HepG2 (cell line): Measurements from ENCODE around the gene TRRAP. TPM values are rescaled to one million over a fixed set of nuclear protein-coding genes. Genes with fewer than 3 reads are reported as not detected.

ENCODE experiments used
- AGO1 ChIP-seq: fragments of 200-400 bp; formaldehyde crosslinking; IDR thresholded peaks from 2 replicates; pipeline ENCODE4 v1.6.1; 2017; ENCODE audit warnings: mild to moderate bottlenecking, low read depth, low read length, moderate library complexity; ENCODE audit not compliant: poor library complexity, severe bottlenecking
- ATRX ChIP-seq: sonication (generic); formaldehyde crosslinking; IDR thresholded peaks from 2 replicates; pipeline ENCODE4 v1.4.0; 2020; ENCODE audit warnings: missing genetic modification reagents, borderline replicate concordance
- CEBPB ChIP-seq: IDR thresholded peaks from 2 replicates; pipeline ENCODE4 v1.6.1; 2011; ENCODE audit warnings: low read depth, low read length, improper control_type of control experiment, borderline replicate concordance
- CEBPG ChIP-seq: IDR thresholded peaks from 2 replicates; pipeline ENCODE4 v1.6.1; 2016
- GZF1 ChIP-seq: sonication (generic); formaldehyde crosslinking; IDR thresholded peaks from 2 replicates; pipeline ENCODE4 v1.5.1; 2020; ENCODE audit warnings: mild to moderate bottlenecking, missing genetic modification reagents
- MAFF ChIP-seq: IDR thresholded peaks from 2 replicates; pipeline ENCODE4 v1.6.1; 2011; ENCODE audit warnings: low read depth, low read length, improper control_type of control experiment
- MXI1 ChIP-seq: IDR thresholded peaks from 3 replicates; pipeline ENCODE4 v1.6.1; 2012; ENCODE audit warnings: low read depth, low read length, inconsistent platforms, borderline replicate concordance
- NR2C2 ChIP-seq: sonication (generic); formaldehyde crosslinking; IDR thresholded peaks from 2 replicates; pipeline ENCODE4 v1.4.0; 2020; ENCODE audit warnings: missing genetic modification reagents, mild to moderate bottlenecking, moderate library complexity, borderline replicate concordance
- RBAK ChIP-seq: sonication (generic); formaldehyde crosslinking; IDR thresholded peaks from 2 replicates; pipeline ENCODE4 v1.5.1; 2020; ENCODE audit warnings: mild to moderate bottlenecking, missing genetic modification reagents
- SP140L ChIP-seq: sonication (generic); formaldehyde crosslinking; IDR thresholded peaks from 2 replicates; pipeline ENCODE4 v1.4.0; 2020; ENCODE audit warnings: missing genetic modification reagents, borderline replicate concordance
- ZBTB7A ChIP-seq: sonication (generic); formaldehyde crosslinking; IDR thresholded peaks from 2 replicates; pipeline ENCODE4 v1.8.0; 2022; ENCODE audit warnings: mild to moderate bottlenecking, missing genetic modification reagents
- ZNF101 ChIP-seq: sonication (generic); formaldehyde crosslinking; IDR thresholded peaks from 2 replicates; pipeline ENCODE4 v1.4.0; 2020; ENCODE audit warnings: mild to moderate bottlenecking, low read depth, missing genetic modification reagents, borderline replicate concordance
- ZNF143 ChIP-seq: sonication (generic); formaldehyde crosslinking; IDR thresholded peaks from 2 replicates; pipeline ENCODE4 v1.4.0; 2020; ENCODE audit warnings: missing genetic modification reagents
- ZNF263 ChIP-seq: sonication (generic); formaldehyde crosslinking; IDR thresholded peaks from 2 replicates; pipeline ENCODE4 v1.4.0; 2020; ENCODE audit warnings: missing genetic modification reagents
- ZNF543 ChIP-seq: sonication (generic); formaldehyde crosslinking; IDR thresholded peaks from 2 replicates; pipeline ENCODE4 v1.4.0; 2020; ENCODE audit warnings: mild to moderate bottlenecking, missing genetic modification reagents
- ZNF746 ChIP-seq: sonication (generic); formaldehyde crosslinking; IDR thresholded peaks from 2 replicates; pipeline ENCODE4 v1.8.0; 2022; ENCODE audit warnings: mild to moderate bottlenecking, missing genetic modification reagents
- polyA plus RNA-seq, 8 experiments: library from polyadenylated mRNA; depleted of rRNA in 3 of 8; stranded (reverse) in 7 of 8; unstranded in 1 of 8; fragments of >200 nt; fragmentation: Illumina TruSeq in 4 of 8; extraction: Trizol in 4 of 8; gene quantifications; 2 replicates each; pipeline versions ENCODE4 v1.2.1 to v1.2.3, GENCODE V29; 2011 to 2016; ENCODE audit warnings: low read depth in 4 of 8, missing spikeins in 1 of 8, mixed read lengths in 1 of 8; ENCODE audit not compliant: insufficient read depth in 1 of 8
- total RNA-seq, 5 experiments: library from RNA; depleted of rRNA; stranded (reverse); fragments of >200 nt; fragmentation: Illumina TruSeq; extraction: Trizol; gene quantifications; 2 replicates each; pipeline ENCODE4 v1.2.3, GENCODE V29; 2016; ENCODE audit warnings: low read depth in 1 of 5
- TF ChIP-seq, protein P1 (sequence below): sonication (generic); formaldehyde crosslinking; IDR thresholded peaks from 2 replicates; pipeline ENCODE4 v1.5.1; 2020; ENCODE audit warnings: missing genetic modification reagents, mild to moderate bottlenecking, borderline replicate concordance
- TF ChIP-seq, protein P2 (sequence below): sonication (generic); formaldehyde crosslinking; IDR thresholded peaks from 2 replicates; pipeline ENCODE4 v1.9.0; 2022; ENCODE audit warnings: low read depth, missing genetic modification reagents
- TF ChIP-seq, protein P3 (sequence below): sonication (generic); formaldehyde crosslinking; IDR thresholded peaks from 2 replicates; pipeline ENCODE4 v1.4.0; 2020; ENCODE audit warnings: missing genetic modification reagents, mild to moderate bottlenecking, borderline replicate concordance

Gene TRRAP
- total and polyA plus RNA-seq, 2 of the 13 experiments (the other 11 are each of a cell fraction or from before 2014, with no cell fraction given) = 8.6 to 10.5 TPM

DNA sequence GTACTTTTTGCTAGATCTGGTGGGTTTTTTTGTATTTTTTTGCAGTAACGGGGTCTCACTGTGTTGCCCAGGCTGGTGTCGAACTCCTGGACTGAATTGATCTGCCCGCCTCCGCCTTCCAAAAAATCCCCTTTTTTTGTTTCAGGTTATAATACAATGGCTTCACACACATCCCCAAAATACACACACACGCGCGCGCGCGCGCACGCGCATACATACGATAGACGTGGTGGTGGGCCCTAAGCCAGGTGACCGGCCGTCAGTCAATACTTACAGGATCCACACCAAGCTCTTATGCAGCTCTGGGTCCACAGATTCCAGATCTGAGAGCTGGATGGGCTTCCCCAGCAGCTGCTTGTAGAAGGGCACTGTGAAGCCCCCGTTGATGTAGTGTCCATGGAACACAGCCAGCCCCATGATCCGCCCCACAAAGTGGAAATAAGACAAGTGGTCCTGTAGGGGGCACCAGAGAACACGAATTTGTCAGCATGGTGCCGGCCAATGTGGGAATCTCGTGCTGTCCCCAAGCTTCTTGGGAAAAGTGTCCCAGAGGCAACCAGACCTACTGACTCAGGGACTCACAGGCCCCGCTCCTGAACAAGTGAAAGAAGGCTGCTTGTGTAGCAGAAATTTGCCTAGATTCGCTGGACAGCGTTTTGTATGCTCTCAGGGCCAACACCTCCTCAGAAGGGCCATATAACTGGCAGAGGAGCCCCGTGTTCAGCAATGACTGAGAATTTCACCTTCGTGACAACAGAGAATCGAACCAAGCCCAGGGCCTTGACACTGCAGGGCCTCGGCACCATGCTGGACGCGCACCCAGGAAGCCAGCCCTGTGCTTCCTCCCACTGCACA, 162.0 kb downstream of the TRRAP start (continued):
- TF ChIP-seq, protein P1, sequence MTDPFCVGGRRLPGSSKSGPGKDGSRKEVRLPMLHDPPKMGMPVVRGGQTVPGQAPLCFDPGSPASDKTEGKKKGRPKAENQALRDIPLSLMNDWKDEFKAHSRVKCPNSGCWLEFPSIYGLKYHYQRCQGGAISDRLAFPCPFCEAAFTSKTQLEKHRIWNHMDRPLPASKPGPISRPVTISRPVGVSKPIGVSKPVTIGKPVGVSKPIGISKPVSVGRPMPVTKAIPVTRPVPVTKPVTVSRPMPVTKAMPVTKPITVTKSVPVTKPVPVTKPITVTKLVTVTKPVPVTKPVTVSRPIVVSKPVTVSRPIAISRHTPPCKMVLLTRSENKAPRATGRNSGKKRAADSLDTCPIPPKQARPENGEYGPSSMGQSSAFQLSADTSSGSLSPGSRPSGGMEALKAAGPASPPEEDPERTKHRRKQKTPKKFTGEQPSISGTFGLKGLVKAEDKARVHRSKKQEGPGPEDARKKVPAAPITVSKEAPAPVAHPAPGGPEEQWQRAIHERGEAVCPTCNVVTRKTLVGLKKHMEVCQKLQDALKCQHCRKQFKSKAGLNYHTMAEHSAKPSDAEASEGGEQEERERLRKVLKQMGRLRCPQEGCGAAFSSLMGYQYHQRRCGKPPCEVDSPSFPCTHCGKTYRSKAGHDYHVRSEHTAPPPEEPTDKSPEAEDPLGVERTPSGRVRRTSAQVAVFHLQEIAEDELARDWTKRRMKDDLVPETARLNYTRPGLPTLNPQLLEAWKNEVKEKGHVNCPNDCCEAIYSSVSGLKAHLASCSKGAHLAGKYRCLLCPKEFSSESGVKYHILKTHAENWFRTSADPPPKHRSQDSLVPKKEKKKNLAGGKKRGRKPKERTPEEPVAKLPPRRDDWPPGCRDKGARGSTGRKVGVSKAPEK (CRISPR knock-in tag) = no peak
- no peak for TF ChIP-seq GZF1 (CRISPR knock-in tag)
- no peak for TF ChIP-seq ZNF543 (CRISPR knock-in tag)
- TF ChIP-seq, protein P2, sequence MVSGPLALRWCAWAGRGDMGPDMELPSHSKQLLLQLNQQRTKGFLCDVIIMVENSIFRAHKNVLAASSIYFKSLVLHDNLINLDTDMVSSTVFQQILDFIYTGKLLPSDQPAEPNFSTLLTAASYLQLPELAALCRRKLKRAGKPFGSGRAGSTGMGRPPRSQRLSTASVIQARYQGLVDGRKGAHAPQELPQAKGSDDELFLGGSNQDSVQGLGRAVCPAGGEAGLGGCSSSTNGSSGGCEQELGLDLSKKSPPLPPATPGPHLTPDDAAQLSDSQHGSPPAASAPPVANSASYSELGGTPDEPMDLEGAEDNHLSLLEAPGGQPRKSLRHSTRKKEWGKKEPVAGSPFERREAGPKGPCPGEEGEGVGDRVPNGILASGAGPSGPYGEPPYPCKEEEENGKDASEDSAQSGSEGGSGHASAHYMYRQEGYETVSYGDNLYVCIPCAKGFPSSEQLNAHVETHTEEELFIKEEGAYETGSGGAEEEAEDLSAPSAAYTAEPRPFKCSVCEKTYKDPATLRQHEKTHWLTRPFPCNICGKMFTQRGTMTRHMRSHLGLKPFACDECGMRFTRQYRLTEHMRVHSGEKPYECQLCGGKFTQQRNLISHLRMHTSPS = no peak
- TF ChIP-seq AGO1 = peak; percentile 39
- no peak for TF ChIP-seq CEBPG (CRISPR knock-in tag)
- no peak for TF ChIP-seq ZBTB7A (CRISPR knock-in tag)
- TF ChIP-seq ZNF746 (CRISPR knock-in tag) = no peak
- no peak for TF ChIP-seq NR2C2 (CRISPR knock-in tag)
- no peak for TF ChIP-seq MAFF
- TF ChIP-seq ZNF263 (CRISPR knock-in tag) = no peak
- TF ChIP-seq ZNF101 (CRISPR knock-in tag) = no peak
- TF ChIP-seq ZNF143 (CRISPR knock-in tag) = no peak
- TF ChIP-seq MXI1 = peak; percentile 40; the same call in 1 of the 3 replicates
- no peak for TF ChIP-seq ATRX (CRISPR knock-in tag)
- no peak for TF ChIP-seq RBAK (CRISPR knock-in tag)
- TF ChIP-seq, protein P3, sequence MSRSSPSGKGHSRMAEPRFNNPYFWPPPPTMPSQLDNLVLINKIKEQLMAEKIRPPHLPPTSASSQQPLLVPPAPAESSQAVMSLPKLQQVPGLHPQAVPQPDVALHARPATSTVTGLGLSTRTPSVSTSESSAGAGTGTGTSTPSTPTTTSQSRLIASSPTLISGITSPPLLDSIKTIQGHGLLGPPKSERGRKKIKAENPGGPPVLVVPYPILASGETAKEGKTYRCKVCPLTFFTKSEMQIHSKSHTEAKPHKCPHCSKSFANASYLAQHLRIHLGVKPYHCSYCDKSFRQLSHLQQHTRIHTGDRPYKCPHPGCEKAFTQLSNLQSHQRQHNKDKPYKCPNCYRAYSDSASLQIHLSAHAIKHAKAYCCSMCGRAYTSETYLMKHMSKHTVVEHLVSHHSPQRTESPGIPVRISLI (CRISPR knock-in tag) = 0 out of 2 replicates have a peak, but pooled peaks have one; percentile 19
- TF ChIP-seq CEBPB = no peak
- no peak for TF ChIP-seq SP140L (CRISPR knock-in tag)
